SK-N-MC (cell line): ENCODE measurements around the gene WDCP.
"Not testable (repeated sequence)": the region's sequence is repeated elsewhere in the genome, so short reads cannot be mapped to it uniquely, and the experiment has no call there.

ENCODE experiments used
- DNase-seq: peaks from one replicate; pipeline ENCODE4 v3.0.0-alpha.2; 2011; ENCODE audit warnings: low read depth, low spot score
- H3K27ac ChIP-seq: fragments of 200-600 bp; sonication (generic); 2 replicates; pipeline ENCODE4 v1.5.1; 2016; ENCODE audit warnings: mixed run types
- H3K36me3 ChIP-seq: fragments of 200-600 bp; sonication (generic); 2 replicates; pipeline ENCODE4 v1.6.1; 2017; ENCODE audit warnings: antibody characterized with exemption, low read length, mixed read lengths; ENCODE audit not compliant: insufficient read depth
- H3K4me3 ChIP-seq: fragments of 200-600 bp; sonication (generic); 2 replicates; pipeline ENCODE4 v1.5.1; 2016
- H3K9ac ChIP-seq: fragments of 200-600 bp; sonication (generic); 2 replicates; pipeline ENCODE4 v1.8.0; 2017; ENCODE audit warnings: mixed run types, mixed read lengths; ENCODE audit not compliant: insufficient read length
- H3K9me3 ChIP-seq: fragments of 200-600 bp; sonication (generic); 2 replicates; pipeline ENCODE4 v1.6.1; 2017; ENCODE audit warnings: low read depth, mild to moderate bottlenecking, antibody characterized with exemption, low read length, moderate library complexity, mixed read lengths
- EZH2 ChIP-seq: fragments of 200-600 bp; sonication (generic); IDR thresholded peaks from one replicate; pipeline ENCODE4 v1.6.1; 2017; ENCODE audit warnings: antibody characterized with exemption
- FOXP2 ChIP-seq: optimal IDR thresholded peaks from 2 replicates; pipeline ENCODE3; 2011; ENCODE audit warnings: mild to moderate bottlenecking, moderate library complexity; ENCODE audit not compliant: insufficient read depth; ENCODE audit errors: extremely low read length, control extremely low read depth
- POLR2AphosphoS5 ChIP-seq: IDR thresholded peaks from 2 replicates; pipeline ENCODE4 v1.6.1; 2012; ENCODE audit warnings: mild to moderate bottlenecking, low read depth, low read length, borderline replicate concordance

The WDCP gene, protein sequence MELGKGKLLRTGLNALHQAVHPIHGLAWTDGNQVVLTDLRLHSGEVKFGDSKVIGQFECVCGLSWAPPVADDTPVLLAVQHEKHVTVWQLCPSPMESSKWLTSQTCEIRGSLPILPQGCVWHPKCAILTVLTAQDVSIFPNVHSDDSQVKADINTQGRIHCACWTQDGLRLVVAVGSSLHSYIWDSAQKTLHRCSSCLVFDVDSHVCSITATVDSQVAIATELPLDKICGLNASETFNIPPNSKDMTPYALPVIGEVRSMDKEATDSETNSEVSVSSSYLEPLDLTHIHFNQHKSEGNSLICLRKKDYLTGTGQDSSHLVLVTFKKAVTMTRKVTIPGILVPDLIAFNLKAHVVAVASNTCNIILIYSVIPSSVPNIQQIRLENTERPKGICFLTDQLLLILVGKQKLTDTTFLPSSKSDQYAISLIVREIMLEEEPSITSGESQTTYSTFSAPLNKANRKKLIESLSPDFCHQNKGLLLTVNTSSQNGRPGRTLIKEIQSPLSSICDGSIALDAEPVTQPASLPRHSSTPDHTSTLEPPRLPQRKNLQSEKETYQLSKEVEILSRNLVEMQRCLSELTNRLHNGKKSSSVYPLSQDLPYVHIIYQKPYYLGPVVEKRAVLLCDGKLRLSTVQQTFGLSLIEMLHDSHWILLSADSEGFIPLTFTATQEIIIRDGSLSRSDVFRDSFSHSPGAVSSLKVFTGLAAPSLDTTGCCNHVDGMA

DNA sequence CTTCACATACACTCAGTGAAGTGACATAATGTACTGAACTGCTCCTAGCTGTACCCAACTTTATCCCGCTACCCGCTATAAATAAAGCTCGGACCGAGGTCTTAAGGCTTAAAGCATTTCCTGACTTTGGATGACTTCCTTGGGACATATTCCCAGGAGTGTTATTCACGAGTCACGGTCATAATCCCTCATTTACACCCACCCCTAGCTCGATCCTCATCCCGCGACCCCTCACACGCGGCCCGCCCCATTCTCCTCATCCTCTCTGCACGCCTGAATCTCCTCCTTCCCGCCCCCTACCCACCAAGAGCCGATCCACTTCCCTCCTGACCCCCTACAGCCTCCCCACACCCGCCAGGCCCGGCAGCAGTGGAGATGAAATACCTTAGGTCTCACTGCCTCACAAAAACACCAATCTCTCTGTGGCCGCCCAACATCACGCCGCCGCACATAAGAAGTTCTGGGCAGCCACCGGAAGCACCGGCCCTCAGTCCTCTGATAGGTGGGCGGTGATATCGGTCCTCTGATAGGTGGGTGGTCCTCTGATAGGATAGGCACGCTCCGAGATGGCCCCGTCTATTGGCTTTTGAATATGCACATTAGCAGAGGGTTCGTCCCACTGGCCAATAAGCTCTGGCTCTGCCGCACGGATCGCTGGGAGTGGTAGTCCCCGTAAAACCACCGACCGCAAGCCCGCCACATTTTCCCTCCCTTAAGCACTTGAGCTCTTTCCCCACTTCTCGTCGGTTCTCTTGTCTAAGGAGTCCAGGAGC, at the start of gene WDCP:
TSS of gene WDCP (minus strand) at position 462 of the 773 bp plus-strand sequence. CDS start 7,897 bp downstream, outside the sequence.
- DNase-seq, result peak; percentile 99
- Histone ChIP-seq H3K9ac (peak within 1 kb of the TSS; percentile 86), H3K27ac (peak within 1 kb of the TSS; percentile 71), H3K9me3 (no peaks in the 10 kb centered on the region), H3K4me3 (peak within 1 kb of the TSS; percentile 92), H3K36me3 (0 out of 2 replicates have a peak, but pooled peaks cover 5% of the 10 kb centered on the region)
- TF ChIP-seq POLR2AphosphoS5, result peak; percentile 98
- no peak for TF ChIP-seq FOXP2
- TF ChIP-seq EZH2, result no peak

DNA sequence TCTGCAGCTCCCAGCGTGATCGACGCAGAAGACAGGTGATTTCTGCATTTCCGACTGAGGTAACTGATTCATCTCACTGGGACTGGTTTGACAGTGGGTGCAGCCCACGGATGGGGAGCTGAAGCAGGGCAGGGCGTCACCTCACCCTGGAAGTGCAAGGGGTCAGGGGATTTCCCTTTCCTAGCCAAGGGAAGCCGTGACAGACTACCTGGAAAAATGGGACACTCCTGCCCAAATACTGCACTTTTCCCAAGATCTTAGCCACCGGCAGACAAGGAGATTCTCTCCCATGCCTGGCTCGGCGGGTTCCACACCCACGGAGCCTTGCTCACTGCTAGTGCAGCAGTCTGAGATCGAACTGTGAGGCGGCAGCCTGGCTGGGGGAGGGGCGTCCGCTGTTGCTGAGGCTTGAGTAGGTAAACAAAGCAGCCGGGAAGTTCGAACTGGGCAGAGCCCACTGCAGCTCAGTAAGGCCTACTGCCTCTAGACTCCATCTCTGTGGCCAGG, 48.0 kb upstream of the WDCP start:
- not testable (repeated sequence) for H3K9ac ChIP-seq, DNase-seq

DNA sequence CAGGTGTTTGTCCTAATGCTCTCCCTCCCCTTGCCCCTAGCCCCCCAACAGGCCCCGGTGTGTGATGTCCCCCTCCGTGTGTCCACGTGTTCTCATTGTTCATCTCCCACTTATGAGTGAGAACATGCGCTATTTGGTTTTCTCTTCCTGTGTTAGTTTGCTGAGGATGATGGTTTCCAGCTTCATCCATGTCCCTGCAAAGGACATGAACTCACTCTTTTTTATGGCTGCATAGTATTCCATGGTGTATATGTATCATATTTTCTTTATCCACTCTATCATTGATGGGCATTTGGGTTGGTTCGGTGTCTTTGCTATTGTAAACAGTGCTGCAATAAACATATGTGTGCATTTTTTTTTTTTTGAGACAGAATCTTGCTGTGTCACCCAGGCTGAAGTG, 46.1 kb upstream of the WDCP start:
- not testable (repeated sequence) for H3K9me3 ChIP-seq, H3K9ac ChIP-seq, DNase-seq, H3K4me3 ChIP-seq, H3K27ac ChIP-seq, H3K36me3 ChIP-seq

More for the DNA sequence above, 48.0 kb upstream of the WDCP start:
- not testable (repeated sequence) for H3K36me3 ChIP-seq, H3K27ac ChIP-seq, H3K9me3 ChIP-seq, H3K4me3 ChIP-seq

DNA sequence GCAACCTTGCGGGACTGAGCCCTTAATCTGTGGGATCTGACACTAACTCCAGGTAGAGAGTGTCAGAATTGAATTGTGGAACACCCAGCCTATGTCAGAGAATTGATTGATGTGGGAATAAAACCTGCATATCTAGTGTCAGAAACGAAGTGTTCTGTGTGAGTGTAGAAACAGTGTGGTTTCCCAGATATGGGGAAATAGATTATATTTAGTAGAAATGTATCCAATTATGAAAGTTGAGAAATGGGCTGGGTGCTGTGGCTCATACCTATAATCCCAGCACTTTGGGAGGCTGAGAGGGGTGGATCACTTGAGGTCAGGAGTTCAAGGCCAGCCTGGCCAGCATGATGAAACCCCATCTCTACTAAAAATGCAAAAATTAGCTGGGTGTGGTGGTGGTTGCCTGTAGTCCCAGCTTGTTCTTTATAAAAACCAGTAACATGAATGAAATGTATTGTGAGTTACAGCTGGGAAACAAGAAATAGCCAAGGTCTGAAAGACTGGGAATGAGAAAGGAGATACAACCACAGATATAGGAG, 41.7 kb upstream of the WDCP start:
- DNase-seq, result no peak
- TF ChIP-seq EZH2 (no peak), FOXP2 (no peak), POLR2AphosphoS5 (no peak)
- Histone ChIP-seq H3K9ac (no peak overlapping the region), H3K4me3 (no peak overlapping the region), H3K9me3 (no peaks in the 10 kb centered on the region), H3K27ac (no peak overlapping the region), H3K36me3 (no peaks in the 10 kb centered on the region)

DNA sequence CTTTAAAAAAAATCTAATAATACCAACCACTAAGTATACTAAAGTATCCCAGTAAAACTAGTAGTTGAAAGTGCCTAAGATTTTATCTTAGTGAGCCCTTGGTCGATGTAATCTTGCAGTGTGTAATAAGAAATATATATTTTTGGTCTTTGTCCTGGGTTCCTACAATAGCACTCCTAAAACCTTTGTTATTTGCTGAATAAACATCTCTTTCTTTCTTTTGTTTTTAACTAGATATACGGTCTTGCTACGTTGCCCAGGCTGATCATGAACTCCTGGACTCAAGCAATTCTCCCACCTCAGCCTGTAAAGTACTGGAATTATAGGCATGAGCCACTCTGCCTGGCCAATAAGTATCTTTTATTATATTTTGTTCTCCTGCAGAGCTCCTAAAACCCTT, 39.8 kb upstream of the WDCP start:
- TF ChIP-seq POLR2AphosphoS5 (no peak), EZH2 (no peak), FOXP2 (no peak)
- no peak overlapping the region for H3K9ac ChIP-seq
- H3K36me3 ChIP-seq, result no peaks in the 10 kb centered on the region
- no peak overlapping the region for H3K4me3 ChIP-seq
- no peaks in the 10 kb centered on the region for H3K9me3 ChIP-seq
- no peak for DNase-seq
- no peak overlapping the region for H3K27ac ChIP-seq

DNA sequence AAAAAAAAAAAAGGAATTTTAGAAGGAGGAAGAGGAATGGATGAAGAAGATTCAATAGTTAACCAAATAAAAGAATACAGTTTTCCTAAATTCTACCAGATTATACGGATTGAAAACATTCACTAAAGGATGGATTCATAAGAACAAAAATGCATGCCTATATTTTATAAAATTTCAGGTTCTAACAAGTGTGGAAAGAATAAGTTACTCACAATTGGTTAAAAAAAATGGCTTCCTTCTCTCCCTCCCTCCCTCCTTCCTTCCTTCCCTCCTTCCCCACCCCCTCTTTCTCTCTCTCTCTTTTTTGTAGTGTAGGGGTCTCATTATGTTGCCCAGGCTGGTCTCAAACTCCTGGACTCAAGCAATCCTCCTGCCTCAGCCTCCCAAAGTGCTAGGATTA, 39.0 kb upstream of the WDCP start:
- Histone ChIP-seq H3K36me3 (no peaks in the 10 kb centered on the region), H3K4me3 (no peak overlapping the region), H3K27ac (no peak overlapping the region), H3K9ac (no peak overlapping the region), H3K9me3 (no peaks in the 10 kb centered on the region)
- DNase-seq, result no peak
- TF ChIP-seq FOXP2, result no peak
- TF ChIP-seq EZH2, result no peak
- TF ChIP-seq POLR2AphosphoS5, result no peak

DNA sequence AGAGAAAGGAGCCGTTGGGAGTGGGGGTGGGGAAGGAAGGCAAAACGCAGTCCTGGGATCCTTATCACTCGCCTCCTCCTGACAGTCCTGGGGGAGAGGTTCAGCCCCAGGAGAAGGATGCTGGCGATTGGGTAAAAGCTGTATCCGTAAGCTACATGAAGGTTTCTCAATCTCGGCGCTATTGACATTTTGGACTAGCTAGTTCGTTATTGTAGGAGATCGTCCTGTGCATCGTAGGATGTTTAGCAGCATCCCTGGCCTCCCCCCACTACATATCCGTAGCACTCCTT, 38.0 kb upstream of the WDCP start:
- DNase-seq, result no peak
- Histone ChIP-seq H3K4me3 (peak overlapping the region; percentile 80), H3K27ac (no peak overlapping the region), H3K9me3 (no peaks in the 10 kb centered on the region), H3K36me3 (no peaks in the 10 kb centered on the region), H3K9ac (peak overlapping the region; percentile 84)
- TF ChIP-seq FOXP2, result no peak

DNA sequence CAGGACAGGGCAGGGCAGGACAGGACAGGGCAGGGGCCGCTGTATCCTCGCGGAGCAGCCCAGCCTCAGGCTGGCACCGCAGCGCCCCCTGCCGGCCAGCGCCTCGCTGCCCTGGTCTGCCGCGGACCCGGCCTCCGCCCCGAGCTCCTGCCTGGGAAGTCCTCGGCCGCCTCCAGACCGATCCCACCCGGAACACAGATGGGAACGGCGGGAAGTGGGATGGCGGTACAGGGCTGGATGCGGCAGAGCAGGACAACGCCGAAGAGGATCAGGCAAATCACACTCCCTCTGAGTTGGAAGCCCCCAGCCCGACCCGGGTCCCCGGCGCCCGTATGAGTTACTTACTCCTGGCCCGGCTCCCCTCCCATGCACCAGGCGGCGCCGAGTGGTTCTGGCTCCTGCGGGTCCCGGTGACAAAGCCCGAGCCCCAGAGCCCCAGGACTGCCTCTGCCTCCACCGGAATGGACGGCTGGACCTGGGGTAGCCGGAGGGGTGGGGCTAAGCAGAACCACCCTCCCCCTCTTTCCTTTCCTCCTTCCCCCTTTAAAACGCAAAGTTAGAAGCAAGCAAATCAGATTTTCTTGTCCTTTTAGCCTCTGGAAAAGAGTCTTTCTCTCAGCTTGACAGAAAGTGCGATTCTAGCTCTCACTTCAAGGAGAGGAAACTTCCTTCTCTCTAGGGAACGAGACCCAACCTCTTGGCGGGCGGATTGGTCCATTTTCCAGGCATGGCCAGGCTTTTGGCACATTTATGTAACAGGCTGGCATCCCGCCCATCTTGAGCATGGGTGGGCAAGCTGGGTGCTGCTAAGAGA, 37.4 kb upstream of the WDCP start, which contains the start of gene TP53I3:
TSS of gene TP53I3 (minus strand) at position 449 of the 814 bp plus-strand sequence. CDS start 508 bp downstream, outside the sequence.
- no peaks in the 10 kb centered on the region for H3K36me3 ChIP-seq
- H3K9me3 ChIP-seq, result no peaks in the 10 kb centered on the region
- H3K4me3 ChIP-seq, result peak within 1 kb of the TSS; percentile 80
- DNase-seq, result no peak
- H3K27ac ChIP-seq, result no peak within 1 kb of the TSS
- H3K9ac ChIP-seq, result peak within 1 kb of the TSS; percentile 84
- TF ChIP-seq POLR2AphosphoS5, result 0 out of 2 replicates have a peak, but pooled peaks have one; percentile 15
- no peak for TF ChIP-seq EZH2
